PC-3 (cell line): Measurements from ENCODE around the gene PLA1A.

Source experiments
- EZH2 ChIP-seq: fragments of 300-600 bp; sonication (generic); IDR thresholded peaks from one replicate; pipeline ENCODE4 v1.6.1; 2017; ENCODE audit warnings: antibody characterized with exemption, mild to moderate bottlenecking, low read length; ENCODE audit not compliant: unreplicated experiment
- EZH2phosphoT487 ChIP-seq: fragments of 300-600 bp; sonication (generic); IDR thresholded peaks from 2 replicates; pipeline ENCODE4 v1.6.1; 2018; ENCODE audit warnings: mild to moderate bottlenecking, antibody characterized with exemption, low read length, borderline replicate concordance
- TF ChIP-seq, protein P1 (sequence below): fragments of 300-600 bp; sonication (generic); conservative IDR thresholded peaks from 2 replicates; pipeline ENCODE4 v1.5.1; 2017; ENCODE audit warnings: antibody characterized with exemption, low read depth, mild to moderate bottlenecking, low read length

- TF ChIP-seq, protein P1, sequence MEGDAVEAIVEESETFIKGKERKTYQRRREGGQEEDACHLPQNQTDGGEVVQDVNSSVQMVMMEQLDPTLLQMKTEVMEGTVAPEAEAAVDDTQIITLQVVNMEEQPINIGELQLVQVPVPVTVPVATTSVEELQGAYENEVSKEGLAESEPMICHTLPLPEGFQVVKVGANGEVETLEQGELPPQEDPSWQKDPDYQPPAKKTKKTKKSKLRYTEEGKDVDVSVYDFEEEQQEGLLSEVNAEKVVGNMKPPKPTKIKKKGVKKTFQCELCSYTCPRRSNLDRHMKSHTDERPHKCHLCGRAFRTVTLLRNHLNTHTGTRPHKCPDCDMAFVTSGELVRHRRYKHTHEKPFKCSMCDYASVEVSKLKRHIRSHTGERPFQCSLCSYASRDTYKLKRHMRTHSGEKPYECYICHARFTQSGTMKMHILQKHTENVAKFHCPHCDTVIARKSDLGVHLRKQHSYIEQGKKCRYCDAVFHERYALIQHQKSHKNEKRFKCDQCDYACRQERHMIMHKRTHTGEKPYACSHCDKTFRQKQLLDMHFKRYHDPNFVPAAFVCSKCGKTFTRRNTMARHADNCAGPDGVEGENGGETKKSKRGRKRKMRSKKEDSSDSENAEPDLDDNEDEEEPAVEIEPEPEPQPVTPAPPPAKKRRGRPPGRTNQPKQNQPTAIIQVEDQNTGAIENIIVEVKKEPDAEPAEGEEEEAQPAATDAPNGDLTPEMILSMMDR: no peak
- TF ChIP-seq EZH2 (no peak), EZH2phosphoT487 (no peak)
These were observed 45.8 kb downstream of the PLA1A start for GRCh38 chr3:119643528-119643927.
